OCI-LY7 (cell line): ENCODE data around the gene SFT2D2. TPM values are rescaled to one million over a fixed set of nuclear protein-coding genes. Genes with fewer than 3 reads are reported as not detected.

ENCODE experiments used
- BruUV-seq: library from RNA; stranded (reverse); fragments of 400-500 nt; replicated peaks from 2 replicates; lab custom pipeline; 2021; lab: Mats Ljungman, UMichigan
- CTCF ChIA-PET: fragments of 300-600 bp; sonication (Branson Sonifier 250); formaldehyde crosslinking; loops from one replicate; lab custom pipeline; 2022; ENCODE audit warnings: antibody characterized with exemption; ENCODE audit not compliant: unreplicated experiment; lab: Charles Lee
- POLR2A ChIA-PET: fragments of 300-600 bp; sonication (Branson Sonifier 250); formaldehyde crosslinking; loops from one replicate; lab custom pipeline; 2022; ENCODE audit warnings: antibody characterized with exemption; lab: Charles Lee
- DNase-seq: peaks from one replicate; pipeline ENCODE4 v3.0.0-alpha.2; 2015; ENCODE audit warnings: low spot score
- H2AFZ ChIP-seq: fragments of 200-600 bp; sonication (generic), shearing (Covaris generic); 2 replicates; pipeline ENCODE4 v1.6.1; 2014; ENCODE audit warnings: mild to moderate bottlenecking, antibody characterized with exemption, low read length, moderate library complexity
- H3K27ac ChIP-seq: fragments of 200-600 bp; sonication (generic); 2 replicates; pipeline ENCODE4 v1.5.1; 2014; ENCODE audit warnings: mixed run types, low read depth, mild to moderate bottlenecking, moderate library complexity, low read length, inconsistent platforms; ENCODE audit not compliant: poor library complexity, severe bottlenecking
- H3K36me3 ChIP-seq: fragments of 200-600 bp; sonication (generic); 2 replicates; pipeline ENCODE4 v1.6.1; 2014; ENCODE audit warnings: mild to moderate bottlenecking, antibody characterized with exemption, low read length, moderate library complexity, mixed read lengths; ENCODE audit not compliant: insufficient read depth
- H3K4me1 ChIP-seq: fragments of 200-600 bp; sonication (generic); 2 replicates; pipeline ENCODE4 v1.5.1; 2014; ENCODE audit warnings: mild to moderate bottlenecking, low read length; ENCODE audit not compliant: insufficient read depth, poor library complexity, severe bottlenecking
- H3K4me2 ChIP-seq: fragments of 200-600 bp; sonication (generic); 2 replicates; pipeline ENCODE4 v1.6.1; 2014; ENCODE audit warnings: mild to moderate bottlenecking, low read length
- H3K4me3 ChIP-seq: fragments of 200-600 bp; sonication (generic); 2 replicates; pipeline ENCODE4 v1.5.1; 2014; ENCODE audit warnings: mild to moderate bottlenecking, low read depth, low read length; ENCODE audit not compliant: poor library complexity, severe bottlenecking
- H3K79me2 ChIP-seq: fragments of 200-600 bp; sonication (generic); 2 replicates; pipeline ENCODE4 v1.6.1; 2016; ENCODE audit warnings: low read depth, mild to moderate bottlenecking, low read length, moderate library complexity, mixed read lengths; ENCODE audit not compliant: insufficient read depth
- H3K9me2 ChIP-seq: fragments of 200-600 bp; sonication (generic); 2 replicates; pipeline ENCODE4 v1.6.1; 2016; ENCODE audit warnings: mild to moderate bottlenecking, low read length, mixed read lengths; ENCODE audit not compliant: insufficient read depth
- H3K9me3 ChIP-seq: fragments of 200-600 bp; sonication (generic); 2 replicates; pipeline ENCODE4 v1.6.1; 2014; ENCODE audit warnings: mild to moderate bottlenecking, mixed run types, low read length, mixed read lengths
- H4K20me1 ChIP-seq: fragments of 200-600 bp; sonication (generic); 2 replicates; pipeline ENCODE4 v1.6.1; 2014; ENCODE audit warnings: mild to moderate bottlenecking, antibody characterized with exemption, low read length, moderate library complexity, mixed read lengths; ENCODE audit not compliant: insufficient read depth
- CTCF ChIP-seq: fragments of 200-600 bp; sonication (generic); conservative IDR thresholded peaks from 2 replicates; pipeline ENCODE4 v1.5.1; 2014; ENCODE audit warnings: mild to moderate bottlenecking, antibody characterized with exemption, low read length, moderate library complexity, mixed read lengths
- EZH2phosphoT487 ChIP-seq: fragments of 200-600 bp; sonication (generic); IDR thresholded peaks from 2 replicates; pipeline ENCODE4 v1.6.1; 2018; ENCODE audit warnings: low read depth, borderline replicate concordance, mild to moderate bottlenecking, mixed run types, antibody characterized with exemption, low read length, moderate library complexity, mixed read lengths
- intact Hi-C: fragments of 100-400 bp; cut with micrococcal nuclease; formaldehyde crosslinking; loops from one replicate; pipeline ENCODE4 v1.10.0; 2022; ENCODE audit not compliant: unreplicated experiment
- total RNA-seq, 2 experiments: library from RNA; depleted of rRNA in 1 of 2; stranded (reverse); fragments of >200 nt in 1 of 2; shearing (Covaris generic) in 1 of 2; gene quantifications; 2 replicates each; pipeline ENCODE4 v1.2.3, GENCODE V29; 2014 to 2022

SFT2D2 gene
- total RNA-seq, 2 experiments from 2014 or later: 22.3 to 50.0 TPM

GRCh38 chr1:168266644-168267186 lies 40.9 kb downstream of the SFT2D2 start:
- H3K9me2 ChIP-seq: no peaks in the 10 kb centered on the region
- H3K4me1 ChIP-seq: no peaks in the 10 kb centered on the region
- H3K4me3 ChIP-seq: no peak overlapping the region
- H3K36me3 ChIP-seq: no peaks in the 10 kb centered on the region
- POLR2A ChIA-PET: no interaction called here
- no peak for TF ChIP-seq CTCF
- no peak for TF ChIP-seq EZH2phosphoT487
- no peak overlapping the region for H2AFZ ChIP-seq
- CTCF ChIA-PET: no interaction called here
- DNase-seq: no peak
- H3K27ac ChIP-seq: no peak overlapping the region
- intact Hi-C loops: no loop called here
- no peak overlapping the region for H3K4me2 ChIP-seq
- no peaks in the 10 kb centered on the region for H4K20me1 ChIP-seq
- H3K79me2 ChIP-seq: no peaks in the 10 kb centered on the region
- no TSS peak for BruUV-seq
- H3K9me3 ChIP-seq: peaks cover 10% of the 10 kb centered on the region; the same call in 1 of the 2 replicates

GRCh38 chr1:168271636-168272035 lies 45.8 kb downstream of the SFT2D2 start:
- Histone ChIP-seq H3K79me2 (no peaks in the 10 kb centered on the region), H3K9me3 (no peaks in the 10 kb centered on the region), H3K4me3 (no peak overlapping the region), H3K9me2 (no peaks in the 10 kb centered on the region), H3K36me3 (no peaks in the 10 kb centered on the region), H3K4me2 (no peak overlapping the region), H3K4me1 (no peaks in the 10 kb centered on the region), H3K27ac (no peak overlapping the region), H2AFZ (no peak overlapping the region), H4K20me1 (no peaks in the 10 kb centered on the region)
- intact Hi-C loops: no loop called here
- TF ChIP-seq EZH2phosphoT487 (no peak), CTCF (no peak)
- ChIA-PET POLR2A (no interaction called here), CTCF (no interaction called here)
- no TSS peak for BruUV-seq
- no peak for DNase-seq

- TF ChIP-seq CTCF: no peak
- no peaks in the 10 kb centered on the region for H3K4me1 ChIP-seq
- H3K9me3 ChIP-seq: no peaks in the 10 kb centered on the region
- no peak overlapping the region for H3K4me3 ChIP-seq
- H3K27ac ChIP-seq: no peak overlapping the region
- intact Hi-C loops: no loop called here
- no peaks in the 10 kb centered on the region for H4K20me1 ChIP-seq
- no peaks in the 10 kb centered on the region for H3K36me3 ChIP-seq
- no peak overlapping the region for H2AFZ ChIP-seq
- BruUV-seq: no TSS peak
- H3K9me2 ChIP-seq: no peaks in the 10 kb centered on the region
- no peak for DNase-seq
- CTCF ChIA-PET: no interaction called here
- POLR2A ChIA-PET: no interaction called here
- H3K4me2 ChIP-seq: no peak overlapping the region
- H3K79me2 ChIP-seq: no peaks in the 10 kb centered on the region
Observed at GRCh38 chr1:168273575-168273974, 47.8 kb downstream of the SFT2D2 start.
